IMR-90 (cell line): ENCODE results near the gene GRID1.

Source experiments
- CTCF ChIP-seq: conservative IDR thresholded peaks from 2 replicates; pipeline ENCODE4 v1.5.1; 2012; ENCODE audit warnings: mild to moderate bottlenecking, low read depth, low read length, improper control_type of control experiment
- POLR2A ChIP-seq: IDR thresholded peaks from 2 replicates; pipeline ENCODE4 v1.6.1; 2012; ENCODE audit warnings: mild to moderate bottlenecking, low read depth, low read length
- RAD21 ChIP-seq: IDR thresholded peaks from 2 replicates; pipeline ENCODE4 v1.6.1; 2012; ENCODE audit warnings: low read length, improper control_type of control experiment
- SMC3 ChIP-seq: fragments of 150-350 bp; IDR thresholded peaks from 2 replicates; pipeline ENCODE4 v1.6.1; 2016; ENCODE audit warnings: low read depth, mild to moderate bottlenecking, antibody characterized with exemption, low read length, moderate library complexity
- TF ChIP-seq, protein P1 (sequence below): fragments of 150-350 bp; IDR thresholded peaks from 2 replicates; pipeline ENCODE4 v1.6.1; 2017; ENCODE audit warnings: mild to moderate bottlenecking, antibody characterized with exemption, low read length, low read depth

DNA sequence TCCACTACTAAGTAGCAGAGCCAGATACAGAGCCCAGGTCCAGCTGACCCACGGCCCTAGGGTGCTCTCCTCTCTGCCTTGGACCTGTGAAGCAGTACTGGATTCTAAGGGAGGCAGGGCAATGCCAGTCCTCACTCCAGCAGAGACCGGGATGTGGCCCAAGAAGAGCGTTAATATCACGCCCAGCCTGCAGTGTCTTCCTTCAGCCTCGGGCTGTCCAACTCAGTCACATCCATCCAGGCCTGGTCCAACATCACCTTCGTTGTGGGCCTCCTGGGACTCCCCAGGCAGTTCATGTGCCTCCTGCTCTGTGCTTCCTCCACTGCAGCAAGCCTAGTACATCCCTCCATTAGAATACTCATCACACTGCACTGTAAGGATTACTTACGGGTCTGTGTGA, 114.5 kb downstream of the GRID1 start:
- TF ChIP-seq CTCF (no peak), SMC3 (no peak), POLR2A (no peak), RAD21 (no peak)
- TF ChIP-seq, protein P1, sequence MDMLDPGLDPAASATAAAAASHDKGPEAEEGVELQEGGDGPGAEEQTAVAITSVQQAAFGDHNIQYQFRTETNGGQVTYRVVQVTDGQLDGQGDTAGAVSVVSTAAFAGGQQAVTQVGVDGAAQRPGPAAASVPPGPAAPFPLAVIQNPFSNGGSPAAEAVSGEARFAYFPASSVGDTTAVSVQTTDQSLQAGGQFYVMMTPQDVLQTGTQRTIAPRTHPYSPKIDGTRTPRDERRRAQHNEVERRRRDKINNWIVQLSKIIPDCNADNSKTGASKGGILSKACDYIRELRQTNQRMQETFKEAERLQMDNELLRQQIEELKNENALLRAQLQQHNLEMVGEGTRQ = no peak
